IgD-negative memory B cell (primary cell): ENCODE data around the gene PROM1. TPM values are rescaled to one million over a fixed set of nuclear protein-coding genes. Genes with fewer than 3 reads are reported as not detected.
A peak's percentile ranks its signal among the peaks of the same experiment; 100 is the strongest.

Experiments used
- H3K27ac Mint-ChIP-seq, 3 donors: one replicate each; pipeline ENCODE4 v1.8.0; 2020 to 2022; ENCODE audit warnings: mild to moderate bottlenecking in 3 of 3, mixed read lengths in 3 of 3, moderate library complexity in 1 of 3
- H3K27me3 Mint-ChIP-seq: one replicate; pipeline ENCODE4 v1.8.0; 2021; ENCODE audit warnings: mixed read lengths
- H3K36me3 Mint-ChIP-seq: one replicate; pipeline ENCODE4 v1.8.0; 2020; ENCODE audit warnings: mild to moderate bottlenecking, mixed read lengths
- H3K4me1 Mint-ChIP-seq, 3 donors: one replicate each; pipeline ENCODE4 v1.8.0; 2020 to 2022; ENCODE audit warnings: mixed read lengths in 3 of 3, mild to moderate bottlenecking in 1 of 3
- H3K4me3 Mint-ChIP-seq, 4 donors: one replicate each; pipeline ENCODE4 v1.8.0; 2020 to 2022; ENCODE audit warnings: mild to moderate bottlenecking in 4 of 4, mixed read lengths in 4 of 4, moderate library complexity in 3 of 4
- H3K9me3 Mint-ChIP-seq, 3 donors: one replicate each; pipeline ENCODE4 v1.8.0; 2020 to 2021; ENCODE audit warnings: mixed read lengths in 3 of 3, mild to moderate bottlenecking in 1 of 3
- polyA plus RNA-seq: library from polyadenylated mRNA; unstranded; fragments of 300-500 nt; fragmentation: Illumina TruSeq; gene quantifications from one replicate; pipeline ENCODE4 v1.2.3, GENCODE V29; 2021

Gene PROM1
- polyA plus RNA-seq, 1 donor from 2014 or later, result not detected

GRCh38 chr4:16062601-16063000, 21.2 kb downstream of the PROM1 start:
- H3K36me3 Mint-ChIP-seq, result no peaks in the 10 kb centered on the region
- no peak overlapping the region for H3K27ac Mint-ChIP-seq
- H3K4me3 Mint-ChIP-seq, result no peak overlapping the region
- H3K27me3 Mint-ChIP-seq, result peaks cover 23% of the 10 kb centered on the region
- H3K9me3 Mint-ChIP-seq, result peaks cover 0 to 4% (median 4%) of the 10 kb centered on the region in 3 donors
- no peaks in the 10 kb centered on the region for H3K4me1 Mint-ChIP-seq

- Mint-ChIP-seq H3K27me3 (peaks cover 39% of the 10 kb centered on the region), H3K9me3 (peaks cover 0 to 2% (median 0%) of the 10 kb centered on the region in 3 donors), H3K4me3 (no peak overlapping the region), H3K27ac (no peak overlapping the region), H3K4me1 (no peaks in the 10 kb centered on the region), H3K36me3 (no peaks in the 10 kb centered on the region)
Measured at GRCh38 chr4:16056681-16057385, 27.0 kb downstream of the PROM1 start.

GRCh38 chr4:16055873-16056272, 27.9 kb downstream of the PROM1 start:
- no peaks in the 10 kb centered on the region for H3K4me1 Mint-ChIP-seq
- H3K9me3 Mint-ChIP-seq, result no peaks in the 10 kb centered on the region
- peak overlapping the region in 1 of 4 donors; percentile 1 for H3K4me3 Mint-ChIP-seq
- no peaks in the 10 kb centered on the region for H3K36me3 Mint-ChIP-seq
- peaks cover 31% of the 10 kb centered on the region for H3K27me3 Mint-ChIP-seq
- no peak overlapping the region for H3K27ac Mint-ChIP-seq

- no peaks in the 10 kb centered on the region for H3K4me1 Mint-ChIP-seq
- H3K9me3 Mint-ChIP-seq, result no peaks in the 10 kb centered on the region
- H3K27me3 Mint-ChIP-seq, result peaks cover 29% of the 10 kb centered on the region
- no peak overlapping the region for H3K27ac Mint-ChIP-seq
- H3K4me3 Mint-ChIP-seq, result no peak overlapping the region
- no peaks in the 10 kb centered on the region for H3K36me3 Mint-ChIP-seq
Measured at GRCh38 chr4:16055471-16055870, 28.4 kb downstream of the PROM1 start.

GRCh38 chr4:16052939-16053338, 30.9 kb downstream of the PROM1 start:
- H3K4me1 Mint-ChIP-seq, result no peaks in the 10 kb centered on the region
- H3K27me3 Mint-ChIP-seq, result peaks cover 26% of the 10 kb centered on the region
- no peak overlapping the region for H3K27ac Mint-ChIP-seq
- no peaks in the 10 kb centered on the region for H3K9me3 Mint-ChIP-seq
- no peaks in the 10 kb centered on the region for H3K36me3 Mint-ChIP-seq
- H3K4me3 Mint-ChIP-seq, result no peak overlapping the region

GRCh38 chr4:16051980-16052379, 31.8 kb downstream of the PROM1 start:
- Mint-ChIP-seq H3K4me3 (no peak overlapping the region), H3K36me3 (no peaks in the 10 kb centered on the region), H3K27me3 (peaks cover 24% of the 10 kb centered on the region), H3K27ac (no peak overlapping the region), H3K4me1 (no peaks in the 10 kb centered on the region), H3K9me3 (no peaks in the 10 kb centered on the region)

- Mint-ChIP-seq H3K27ac (no peak overlapping the region), H3K4me3 (no peak overlapping the region), H3K9me3 (no peaks in the 10 kb centered on the region), H3K27me3 (peaks cover 22% of the 10 kb centered on the region), H3K4me1 (peaks cover 0 to 1% (median 0%) of the 10 kb centered on the region in 3 donors), H3K36me3 (peaks cover 2% of the 10 kb centered on the region)
Measured at GRCh38 chr4:16051132-16051531, 32.7 kb downstream of the PROM1 start.

- Mint-ChIP-seq H3K27me3 (peaks cover 18% of the 10 kb centered on the region), H3K4me1 (peaks cover 0 to 1% (median 0%) of the 10 kb centered on the region in 3 donors), H3K4me3 (no peak overlapping the region), H3K36me3 (peaks cover 2% of the 10 kb centered on the region), H3K27ac (no peak overlapping the region), H3K9me3 (no peaks in the 10 kb centered on the region)
Measured at GRCh38 chr4:16050669-16051068, 33.2 kb downstream of the PROM1 start.

GRCh38 chr4:16048619-16049419, 35.0 kb downstream of the PROM1 start:
- Mint-ChIP-seq H3K27me3 (peaks cover 8% of the 10 kb centered on the region), H3K4me1 (peaks cover 0 to 1% (median 0%) of the 10 kb centered on the region in 3 donors), H3K36me3 (peaks cover 2% of the 10 kb centered on the region), H3K27ac (no peak overlapping the region), H3K4me3 (no peak overlapping the region), H3K9me3 (no peaks in the 10 kb centered on the region)

GRCh38 chr4:16045687-16046086, 38.1 kb downstream of the PROM1 start:
- no peak overlapping the region for H3K27ac Mint-ChIP-seq
- H3K36me3 Mint-ChIP-seq, result peaks cover 2% of the 10 kb centered on the region
- H3K4me1 Mint-ChIP-seq, result peaks cover 0 to 1% (median 0%) of the 10 kb centered on the region in 3 donors
- H3K9me3 Mint-ChIP-seq, result no peaks in the 10 kb centered on the region
- no peak overlapping the region for H3K4me3 Mint-ChIP-seq
- peaks cover 9% of the 10 kb centered on the region for H3K27me3 Mint-ChIP-seq

GRCh38 chr4:16043642-16044498, 40.0 kb downstream of the PROM1 start:
- peaks cover 2% of the 10 kb centered on the region for H3K36me3 Mint-ChIP-seq
- H3K9me3 Mint-ChIP-seq, result no peaks in the 10 kb centered on the region
- no peak overlapping the region for H3K4me3 Mint-ChIP-seq
- H3K27ac Mint-ChIP-seq, result peak overlapping the region in 1 of 3 donors; percentile 72
- peaks cover 8% of the 10 kb centered on the region for H3K27me3 Mint-ChIP-seq
- peaks cover 0 to 1% (median 0%) of the 10 kb centered on the region in 3 donors for H3K4me1 Mint-ChIP-seq

GRCh38 chr4:16039139-16039538, 44.7 kb downstream of the PROM1 start:
- Mint-ChIP-seq H3K4me3 (no peak overlapping the region), H3K36me3 (no peaks in the 10 kb centered on the region), H3K4me1 (peaks cover 0 to 7% (median 0%) of the 10 kb centered on the region in 3 donors), H3K9me3 (no peaks in the 10 kb centered on the region), H3K27me3 (peaks cover 12% of the 10 kb centered on the region), H3K27ac (no peak overlapping the region)

- H3K4me1 Mint-ChIP-seq, result peaks cover 0 to 7% (median 0%) of the 10 kb centered on the region in 3 donors
- no peaks in the 10 kb centered on the region for H3K9me3 Mint-ChIP-seq
- no peak overlapping the region for H3K4me3 Mint-ChIP-seq
Measured at GRCh38 chr4:16037901-16038300, 45.9 kb downstream of the PROM1 start.

GRCh38 chr4:16035843-16036242, 48.0 kb downstream of the PROM1 start:
- no peaks in the 10 kb centered on the region for H3K9me3 Mint-ChIP-seq
- no peaks in the 10 kb centered on the region for H3K36me3 Mint-ChIP-seq
- H3K27ac Mint-ChIP-seq, result no peak overlapping the region
- H3K4me3 Mint-ChIP-seq, result no peak overlapping the region
- peaks cover 0 to 7% (median 0%) of the 10 kb centered on the region in 3 donors for H3K4me1 Mint-ChIP-seq
- H3K27me3 Mint-ChIP-seq, result peaks cover 7% of the 10 kb centered on the region

More at GRCh38 chr4:16037901-16038300, 45.9 kb downstream of the PROM1 start:
- Mint-ChIP-seq H3K36me3 (no peaks in the 10 kb centered on the region), H3K27me3 (peaks cover 12% of the 10 kb centered on the region), H3K27ac (no peak overlapping the region)
